MM.1S (cell line): ENCODE results near the gene DLGAP3.

ENCODE experiments used
- CTCF ChIP-seq: fragments of 300-600 bp; sonication (generic); IDR thresholded peaks from 2 replicates; pipeline ENCODE4 v1.5.1; 2016; ENCODE audit warnings: antibody characterized with exemption, low read length, mixed read lengths
- EZH2 ChIP-seq: fragments of 300-600 bp; sonication (generic); optimal IDR thresholded peaks from 2 replicates; pipeline ENCODE3; 2017; ENCODE audit warnings: low read depth, mild to moderate bottlenecking, antibody characterized with exemption, low read length, mixed read lengths
- EZH2phosphoT487 ChIP-seq: fragments of 300-600 bp; sonication (generic); IDR thresholded peaks from 2 replicates; pipeline ENCODE4 v1.6.1; 2018; ENCODE audit warnings: antibody characterized with exemption, low read length

GRCh38 chr1:34828611-34829010, 100.8 kb downstream of the DLGAP3 start:
- TF ChIP-seq CTCF, result no peak
- TF ChIP-seq EZH2phosphoT487, result no peak
- no peak for TF ChIP-seq EZH2
